ENCODE results near the gene POTEB3. TPM values are rescaled to one million over a fixed set of nuclear protein-coding genes. Genes with fewer than 3 reads are reported as not detected.
"Not testable (repeated sequence)": the region's sequence is repeated elsewhere in the genome, so short reads cannot be mapped to it uniquely, and the experiment has no call there.

Gene POTEB3
- total RNA-seq, result not detected

DNA sequence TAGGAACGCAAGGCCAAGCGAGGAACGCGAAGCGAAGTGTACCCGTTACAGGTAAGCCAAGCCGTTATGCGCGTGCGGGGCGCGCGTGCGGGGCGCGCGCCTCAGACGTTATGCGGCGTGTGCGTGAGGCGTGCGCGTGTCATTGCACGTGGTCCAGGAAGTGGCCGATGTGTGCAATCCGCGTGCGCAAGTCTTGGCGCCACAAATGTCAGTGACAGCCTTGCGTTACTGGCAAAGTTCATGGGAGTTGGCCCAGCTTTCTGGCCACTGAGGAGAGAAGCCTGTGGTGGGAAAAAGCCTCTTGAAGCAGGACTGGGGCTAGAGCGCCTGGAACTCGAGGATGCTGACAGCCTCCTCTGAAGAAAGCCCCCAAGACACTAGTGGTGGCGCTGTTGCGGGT lies at the start of gene POTEB3:
Gene POTEB3, minus strand, starts transcription at position 101 of the 400 bp plus-strand sequence. CDS start 488 bp downstream, outside the sequence.
- not testable (repeated sequence) for DNase-seq

DNA sequence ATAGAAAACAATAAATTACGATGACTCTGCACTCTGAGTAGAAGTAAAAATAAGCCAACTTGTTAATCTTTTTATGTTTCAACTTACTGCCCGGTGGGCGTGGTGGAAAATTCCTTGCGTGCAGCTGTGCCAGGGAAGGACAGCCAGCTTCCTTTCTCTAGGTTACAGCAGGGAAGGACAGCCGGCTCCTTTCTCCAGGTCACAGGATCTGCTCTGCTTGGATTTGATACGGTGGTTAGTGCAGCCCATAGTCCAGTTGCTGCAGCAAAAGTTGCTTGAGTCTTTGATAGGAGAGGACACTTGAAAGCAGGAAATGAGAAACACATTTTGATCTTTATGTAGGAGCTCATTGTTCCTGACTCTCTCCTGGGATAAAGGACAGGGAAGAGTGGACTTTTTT lies 13.4 kb upstream of the POTEB3 start:
- DNase-seq, result not testable (repeated sequence)

DNA sequence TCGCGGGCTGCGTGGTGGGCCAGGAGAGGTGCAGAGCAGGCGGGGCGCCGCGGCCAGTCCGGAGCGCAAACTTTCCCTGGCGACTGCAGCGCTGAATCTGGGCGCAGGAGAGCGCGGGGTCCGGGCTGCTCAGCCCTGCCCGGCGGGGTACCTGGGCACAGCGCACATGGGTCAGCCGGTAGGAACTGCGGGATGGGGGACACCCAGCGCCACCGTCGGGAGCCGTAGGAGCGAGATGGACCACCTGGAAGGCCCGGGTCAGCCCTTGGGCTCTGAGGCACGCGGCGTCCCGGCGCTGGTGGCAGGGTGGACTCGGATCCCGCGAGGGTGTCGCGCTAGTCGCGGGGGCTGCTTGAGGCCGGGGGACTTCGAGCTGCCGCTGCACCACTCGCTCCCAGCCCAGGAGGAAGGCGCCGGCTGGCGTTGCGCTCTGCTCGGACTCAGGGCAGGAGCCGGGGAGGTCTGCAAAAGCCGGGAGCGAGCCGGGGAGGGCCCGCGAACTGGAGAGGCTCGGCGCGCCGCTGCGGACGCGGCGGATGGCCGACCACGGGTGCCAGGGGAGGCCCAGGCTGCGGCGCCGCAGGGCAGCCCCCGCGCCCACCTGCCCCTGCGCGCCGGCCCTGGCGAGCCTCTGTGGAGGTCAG lies 11.7 kb upstream of the POTEB3 start:
- DNase-seq, result not testable (repeated sequence)

- not testable (repeated sequence) for DNase-seq
These were observed 11.2 kb upstream of the POTEB3 start for GRCh38 chr15:21451487-21451886.

DNA sequence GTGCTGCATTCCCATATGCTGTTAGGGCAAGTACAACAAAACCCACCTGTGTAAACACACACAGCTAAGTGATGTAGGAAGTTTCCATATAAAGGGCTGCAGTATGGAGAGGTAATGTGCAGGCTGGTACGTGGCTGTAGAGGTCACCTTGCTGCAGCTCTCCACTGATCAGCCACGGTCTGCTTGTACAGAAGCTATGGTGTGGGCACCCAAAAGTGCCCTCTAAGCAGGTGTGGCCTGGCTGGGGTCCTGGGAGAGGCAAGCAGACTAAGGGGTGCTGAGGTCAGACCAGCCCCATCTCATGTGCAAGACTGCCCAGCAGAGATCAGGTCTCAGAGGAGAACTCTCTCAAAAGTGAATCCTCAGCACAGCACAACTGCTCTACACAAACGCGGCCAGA lies 32.9 kb downstream of the POTEB3 start:
- not testable (repeated sequence) for DNase-seq

GRCh38 chr15:21401531-21401930 lies 38.8 kb downstream of the POTEB3 start:
- not testable (repeated sequence) for DNase-seq

- not testable (repeated sequence) for DNase-seq
These were observed 41.2 kb downstream of the POTEB3 start for GRCh38 chr15:21399111-21399510.

GRCh38 chr15:21398511-21398910 lies 41.8 kb downstream of the POTEB3 start:
- DNase-seq, result not testable (repeated sequence)

DNA sequence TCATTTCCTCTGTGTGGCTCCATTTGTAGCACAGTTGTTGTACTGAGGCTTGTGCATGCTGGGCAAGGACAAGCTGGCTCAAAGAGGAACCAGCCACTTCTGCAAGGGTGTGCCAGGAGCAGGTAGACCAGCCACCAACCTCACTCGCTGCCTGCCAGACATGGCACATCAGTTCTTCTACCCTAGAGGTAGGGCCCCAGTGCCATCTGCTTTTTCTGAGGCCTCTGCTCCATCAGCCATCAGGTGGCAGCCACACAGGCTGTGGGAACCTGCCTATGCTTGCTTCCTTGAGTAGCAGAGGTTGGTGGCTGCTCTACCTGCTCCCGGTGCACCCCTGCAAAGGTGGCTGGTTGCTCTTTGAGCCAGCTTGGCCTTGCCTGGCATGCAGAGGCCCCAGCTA lies 42.6 kb downstream of the POTEB3 start:
- not testable (repeated sequence) for DNase-seq

- DNase-seq, result not testable (repeated sequence)
These were observed 43.1 kb downstream of the POTEB3 start for GRCh38 chr15:21397186-21397585.

DNA sequence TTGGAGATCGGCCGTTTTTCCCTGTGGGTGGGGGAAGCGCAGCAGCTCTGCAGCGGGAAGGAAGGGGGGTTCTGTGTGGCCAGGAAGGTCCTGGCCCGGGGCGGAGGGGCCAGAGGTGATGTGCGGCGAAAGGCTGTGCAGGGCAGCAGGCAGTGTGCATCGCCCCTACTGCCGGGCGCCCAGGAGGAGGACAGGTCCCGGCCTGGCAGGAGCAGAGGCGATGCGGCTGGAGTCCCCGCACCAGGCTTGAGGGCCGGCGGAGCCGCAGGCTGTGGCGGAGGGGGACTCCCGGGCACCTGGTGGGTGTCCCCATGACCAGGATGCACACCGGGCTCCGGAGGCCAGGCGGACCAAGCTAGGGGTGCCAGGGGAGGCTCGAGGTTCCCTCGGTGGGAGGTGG lies 54.3 kb downstream of the POTEB3 start:
- DNase-seq, result not testable (repeated sequence)

DNA sequence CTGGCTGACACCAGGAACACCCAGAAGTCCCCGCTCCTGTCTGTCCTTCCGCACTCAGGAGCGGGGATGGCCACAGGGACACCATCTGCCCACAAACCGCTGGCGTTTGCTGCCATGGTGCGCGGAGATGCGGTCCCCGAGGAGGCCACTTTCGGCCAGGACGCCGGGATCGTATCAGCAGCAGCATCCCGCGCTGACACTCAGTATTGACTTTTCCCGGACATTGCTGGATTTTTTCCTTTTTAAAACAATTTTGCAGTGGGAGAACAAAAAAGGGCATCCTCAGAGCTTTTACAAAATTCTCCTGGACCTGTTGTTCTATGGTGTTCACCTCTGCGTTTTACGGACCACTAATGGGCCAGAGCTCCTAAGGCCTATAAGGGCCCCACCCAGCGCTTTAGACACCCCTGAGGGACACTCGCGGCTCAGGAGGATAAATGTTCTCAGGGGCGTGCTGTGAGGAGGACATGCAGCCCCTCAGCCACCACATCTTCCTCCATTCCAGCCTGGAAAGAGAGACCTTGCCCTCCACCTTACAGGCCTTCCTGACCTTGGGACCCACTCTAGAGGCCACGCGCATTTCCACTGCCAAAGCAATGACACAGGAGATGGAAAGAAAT lies 56.3 kb downstream of the POTEB3 start:
- not testable (repeated sequence) for DNase-seq

DNA sequence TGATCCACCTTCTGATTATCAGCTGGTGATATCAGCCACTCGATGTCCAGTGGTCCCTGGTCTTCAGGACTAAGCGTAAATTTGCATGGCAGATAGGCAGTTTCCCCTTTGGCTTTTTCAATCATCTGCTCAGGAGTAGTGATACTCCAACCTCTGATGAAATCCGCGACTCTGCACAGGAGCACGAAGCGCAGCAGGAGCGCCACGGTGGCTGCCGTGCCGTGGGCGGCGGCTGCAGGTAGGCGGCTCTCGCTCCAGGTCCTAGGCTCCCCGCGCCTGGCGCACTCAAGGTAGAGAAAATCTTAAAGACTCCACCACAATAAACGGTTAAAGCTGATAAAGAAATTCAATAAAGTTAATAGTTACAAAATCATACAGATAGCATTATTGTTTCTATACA lies 66.6 kb downstream of the POTEB3 start:
- DNase-seq, result not testable (repeated sequence)

GRCh38 chr15:21369177-21369576 lies 71.1 kb downstream of the POTEB3 start:
- DNase-seq, result not testable (repeated sequence)

DNA sequence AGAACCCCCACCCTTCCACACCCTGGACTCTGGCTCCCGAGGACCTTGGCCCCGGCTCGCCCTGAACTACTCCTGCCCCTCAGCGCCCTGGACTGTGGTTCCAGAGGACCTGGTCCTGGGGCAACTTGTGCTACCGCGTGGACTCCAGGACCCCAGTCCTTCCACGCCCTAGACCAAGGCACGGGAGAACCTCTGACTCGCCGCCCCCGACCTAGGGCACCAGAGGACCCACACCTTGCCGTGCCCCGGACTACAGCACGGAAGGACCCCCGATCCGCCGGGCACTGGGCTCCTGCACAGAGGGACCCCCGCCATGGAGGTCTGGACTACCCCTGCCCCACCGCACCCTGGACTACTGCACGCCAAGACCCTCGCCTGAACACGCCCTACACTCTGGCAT lies 71.7 kb downstream of the POTEB3 start:
- not testable (repeated sequence) for DNase-seq
